Right renal pelvis (tissue), 4 donors: ENCODE results near the gene CCDC174. TPM values are rescaled to one million over a fixed set of nuclear protein-coding genes. Genes with fewer than 3 reads are reported as not detected.
A peak's percentile ranks its signal among the peaks of the same experiment; 100 is the strongest.

Experiments
- DNase-seq, 4 donors: peaks; one replicate each; pipeline ENCODE4 v3.0.0-alpha.2; 2013; ENCODE audit warnings: low read depth in 4 of 4, low spot score in 3 of 4, missing footprints in 1 of 4
- polyA plus RNA-seq, 4 donors: library from polyadenylated mRNA; unstranded; fragments of 120-200 nt; gene quantifications; one replicate each; pipeline ENCODE4 v1.2.1, GENCODE V29; 2013; ENCODE audit not compliant: insufficient read length in 4 of 4

CCDC174 gene
- polyA plus RNA-seq, 4 donors = 31.9 to 38.5 (median 35.0) TPM

GRCh38 chr3:14624498-14624897 lies 27.1 kb upstream of the CCDC174 start:
- no peak for DNase-seq

DNA sequence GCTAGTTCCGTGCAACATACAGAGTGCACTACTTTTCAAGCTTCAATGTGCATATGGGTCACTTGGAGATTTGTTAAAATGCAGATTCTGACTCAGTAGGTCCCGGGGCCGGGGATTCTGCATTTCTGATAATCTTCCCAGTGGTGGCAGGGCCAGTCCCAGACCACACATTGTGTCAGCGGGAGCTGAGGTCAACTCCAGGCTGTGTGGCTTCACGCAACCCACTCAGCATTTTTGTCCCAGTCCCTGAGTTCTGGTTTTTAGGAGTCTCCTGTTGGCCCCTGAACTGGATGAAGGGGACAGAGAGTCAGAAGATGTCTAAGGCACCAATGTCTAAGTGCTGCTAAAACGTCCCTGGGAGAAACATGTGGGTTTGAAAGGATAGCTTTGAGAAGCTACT lies 26.1 kb upstream of the CCDC174 start:
- DNase-seq = no peak

DNA sequence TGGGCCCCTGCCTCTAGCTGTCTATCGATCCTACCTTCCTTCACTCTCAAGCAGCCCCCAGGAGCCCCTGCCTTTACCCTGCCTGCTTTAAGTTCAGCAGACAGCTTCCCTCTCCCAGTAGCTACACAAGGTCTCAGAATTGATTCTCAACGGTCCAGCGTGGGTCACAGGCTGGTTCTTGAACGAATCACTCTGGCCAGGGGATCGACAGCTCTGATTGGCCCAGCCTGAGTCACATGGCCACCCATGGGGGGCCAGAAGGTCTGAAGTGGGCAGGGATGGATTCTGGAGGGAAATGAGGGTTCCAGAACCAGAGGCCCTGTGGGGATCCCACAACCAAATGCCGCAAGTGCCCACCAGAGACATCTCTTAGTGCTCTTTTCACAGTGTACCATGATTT lies 23.7 kb upstream of the CCDC174 start:
- DNase-seq = no peak

DNA sequence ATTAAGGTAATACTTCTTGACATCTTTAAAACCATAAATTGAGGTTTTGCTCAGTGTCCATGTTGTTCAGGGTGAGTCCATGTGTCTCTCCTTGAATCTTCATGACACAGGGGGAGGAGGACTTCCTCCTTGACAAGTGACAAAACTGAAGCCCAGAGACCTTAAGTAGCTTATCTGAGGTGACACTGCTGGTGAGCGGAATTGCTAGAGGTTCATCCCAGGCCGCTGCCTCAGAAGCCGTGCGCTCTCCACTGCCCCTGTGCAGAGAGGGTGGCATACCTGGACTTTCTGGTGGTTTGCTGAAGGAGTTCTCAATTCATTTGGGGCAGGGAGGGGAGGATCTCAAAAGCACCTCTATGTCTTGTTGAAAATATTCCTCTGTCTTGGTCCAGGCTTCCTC lies 23.2 kb upstream of the CCDC174 start:
- no peak for DNase-seq

DNA sequence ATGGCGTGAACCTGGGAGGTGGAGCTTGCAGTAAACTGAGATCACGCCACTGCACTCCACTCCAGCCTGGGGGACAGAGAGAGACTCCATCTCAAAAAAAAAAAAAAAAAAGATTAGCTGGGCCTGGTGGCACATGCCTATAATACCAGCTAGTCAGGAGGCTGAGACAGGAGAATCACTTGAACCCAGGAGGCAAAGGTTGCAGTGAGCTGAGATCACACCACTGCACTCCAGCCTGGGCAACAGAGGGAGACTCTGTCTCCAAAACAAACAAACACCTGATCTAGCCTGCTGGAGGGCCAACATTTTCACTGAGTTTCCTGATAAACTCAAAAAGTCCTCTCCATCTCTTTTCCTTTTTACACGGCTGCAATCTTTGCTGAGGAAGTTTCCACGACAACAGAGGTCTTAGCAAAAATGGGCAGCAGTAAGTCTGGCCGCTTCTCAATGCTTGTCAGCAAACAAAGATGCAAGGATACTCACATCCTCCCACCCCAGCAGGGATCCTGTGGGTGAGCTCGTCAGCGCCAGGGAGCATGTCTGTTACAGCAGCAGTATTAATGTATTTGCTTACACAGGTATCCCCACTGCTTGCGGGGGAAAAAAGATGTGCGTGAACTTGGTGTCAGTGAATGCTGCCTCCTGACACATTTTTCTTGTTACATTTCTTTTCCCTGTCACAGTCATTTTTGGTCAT lies 21.0 kb upstream of the CCDC174 start:
- no peak for DNase-seq

- DNase-seq = no peak
Measured at GRCh38 chr3:14631101-14631497, 20.5 kb upstream of the CCDC174 start.

DNA sequence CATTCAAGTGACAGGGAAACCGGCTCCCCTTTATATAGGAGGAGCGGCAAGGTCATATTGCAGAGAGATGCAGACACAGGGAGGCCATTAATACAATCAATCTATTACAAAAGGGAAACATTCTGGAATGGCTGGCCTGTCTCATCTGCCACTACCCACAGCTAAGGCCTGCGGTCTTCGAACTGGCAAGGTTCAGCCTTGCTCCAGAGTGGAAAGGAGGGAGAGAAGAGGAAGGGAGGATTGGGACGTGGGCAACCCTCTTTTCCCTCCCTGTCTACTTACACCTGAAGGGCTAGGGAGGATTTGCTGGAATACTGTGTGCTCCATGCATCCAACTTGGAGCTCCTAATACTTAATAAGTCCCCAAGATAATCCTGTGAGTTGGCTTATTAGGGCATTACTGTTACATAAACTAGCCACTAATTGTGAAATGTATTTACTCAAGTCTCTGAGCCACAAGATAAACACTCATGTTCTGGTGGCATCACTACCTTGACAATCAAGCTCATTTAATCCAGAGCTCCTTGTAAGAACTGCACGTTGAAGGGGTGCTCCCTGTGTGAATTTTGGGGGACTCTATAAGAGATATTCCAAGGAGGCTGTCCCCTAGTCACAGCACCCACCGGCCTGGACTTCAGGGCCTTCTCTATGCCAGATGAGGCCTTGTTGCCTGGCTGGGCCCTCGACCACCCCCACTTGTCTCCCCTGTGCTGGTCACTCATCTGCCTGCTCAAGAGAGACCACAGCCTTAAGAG lies 19.7 kb upstream of the CCDC174 start:
- DNase-seq = no peak

- DNase-seq = no peak
Measured at GRCh38 chr3:14632442-14632930, 19.1 kb upstream of the CCDC174 start.

- DNase-seq = no peak
Measured at GRCh38 chr3:14633417-14633816, 18.1 kb upstream of the CCDC174 start.

GRCh38 chr3:14633819-14634424 lies 17.6 kb upstream of the CCDC174 start:
- peak in 1 of 4 donors; percentile 31 for DNase-seq

GRCh38 chr3:14634763-14635400 lies 16.7 kb upstream of the CCDC174 start:
- DNase-seq = no peak

- no peak for DNase-seq
Measured at GRCh38 chr3:14636496-14637087, 15.0 kb upstream of the CCDC174 start.

GRCh38 chr3:14640157-14640562 lies 11.4 kb upstream of the CCDC174 start:
- no peak for DNase-seq

- no peak for DNase-seq
Measured at GRCh38 chr3:14640734-14641133, 10.8 kb upstream of the CCDC174 start.

DNA sequence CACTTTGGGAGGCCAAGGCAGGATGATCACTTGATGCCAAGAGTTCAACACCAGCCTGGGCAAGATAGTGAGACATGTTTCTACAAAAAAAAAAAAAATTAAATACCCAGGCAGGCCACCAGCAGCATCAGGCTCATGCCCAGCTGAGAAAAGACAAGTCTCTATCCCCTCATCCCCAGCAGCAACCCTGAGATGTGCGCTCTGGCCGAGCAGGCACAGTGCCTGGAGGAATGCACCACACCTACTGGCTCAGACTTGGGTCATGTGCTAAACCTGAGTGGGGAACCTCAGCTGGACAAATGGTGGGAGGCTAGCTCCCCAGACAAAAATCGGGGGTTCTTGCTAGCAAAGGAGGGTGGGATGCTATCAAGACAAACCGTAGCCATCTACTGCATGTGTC lies 10.2 kb upstream of the CCDC174 start:
- no peak for DNase-seq

GRCh38 chr3:14645453-14645852 lies 6.1 kb upstream of the CCDC174 start:
- DNase-seq = no peak

DNA sequence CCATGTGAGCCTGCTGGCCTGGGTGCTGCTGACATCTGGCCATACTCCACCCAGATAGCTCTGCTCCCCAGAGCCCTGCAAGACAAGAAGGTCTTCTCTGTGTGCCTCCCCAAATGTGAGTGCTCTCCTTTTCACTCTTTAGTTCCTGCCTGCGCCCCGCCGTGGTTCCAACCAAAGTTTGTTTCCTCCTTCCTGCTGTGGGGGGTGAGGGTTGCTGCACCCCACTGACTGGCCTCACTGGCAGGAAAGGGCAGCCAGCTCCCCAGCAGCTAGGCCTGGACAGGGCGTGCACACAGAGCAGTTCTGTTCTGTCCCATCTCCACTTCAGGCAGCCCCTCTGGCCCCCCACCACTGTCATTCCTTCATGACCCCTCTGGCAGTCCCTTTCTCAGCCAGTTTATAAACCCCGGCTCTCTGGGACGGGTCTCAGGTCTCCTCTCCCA lies 5.4 kb upstream of the CCDC174 start:
- no peak for DNase-seq

- no peak for DNase-seq
Measured at GRCh38 chr3:14646589-14647413, 4.8 kb upstream of the CCDC174 start.

GRCh38 chr3:14647976-14648955 lies 3.3 kb upstream of the CCDC174 start:
- no peak for DNase-seq
